ENCODE measurements around the gene SLC25A22.
A peak's percentile ranks its signal among the peaks of the same experiment; 100 is the strongest.

Gene SLC25A22

DNA sequence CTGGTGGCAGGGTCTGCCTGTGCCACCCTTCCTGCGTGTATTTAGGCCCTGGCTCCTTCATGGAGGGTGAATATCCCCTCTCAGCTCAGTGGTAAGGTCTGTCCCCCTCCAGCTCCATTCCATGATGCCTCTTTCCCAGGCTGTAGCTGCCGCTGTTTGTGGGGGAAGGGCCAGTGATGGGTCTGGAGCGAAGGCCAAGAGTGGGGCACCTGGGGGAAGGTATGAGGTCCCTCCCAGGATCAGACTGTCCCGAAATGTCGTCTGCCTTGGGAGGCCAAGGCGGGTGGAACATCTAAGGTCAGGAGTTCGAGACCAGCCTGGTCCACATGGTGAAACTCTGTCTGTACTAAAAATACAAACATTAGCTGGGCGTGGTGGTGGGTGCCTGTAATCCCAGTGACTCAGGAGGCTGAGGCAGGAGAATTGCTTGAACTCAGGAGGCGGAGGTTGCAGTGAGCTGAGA lies 35.8 kb upstream of the SLC25A22 start:
- DNase-seq, result peak; percentile 51

DNA sequence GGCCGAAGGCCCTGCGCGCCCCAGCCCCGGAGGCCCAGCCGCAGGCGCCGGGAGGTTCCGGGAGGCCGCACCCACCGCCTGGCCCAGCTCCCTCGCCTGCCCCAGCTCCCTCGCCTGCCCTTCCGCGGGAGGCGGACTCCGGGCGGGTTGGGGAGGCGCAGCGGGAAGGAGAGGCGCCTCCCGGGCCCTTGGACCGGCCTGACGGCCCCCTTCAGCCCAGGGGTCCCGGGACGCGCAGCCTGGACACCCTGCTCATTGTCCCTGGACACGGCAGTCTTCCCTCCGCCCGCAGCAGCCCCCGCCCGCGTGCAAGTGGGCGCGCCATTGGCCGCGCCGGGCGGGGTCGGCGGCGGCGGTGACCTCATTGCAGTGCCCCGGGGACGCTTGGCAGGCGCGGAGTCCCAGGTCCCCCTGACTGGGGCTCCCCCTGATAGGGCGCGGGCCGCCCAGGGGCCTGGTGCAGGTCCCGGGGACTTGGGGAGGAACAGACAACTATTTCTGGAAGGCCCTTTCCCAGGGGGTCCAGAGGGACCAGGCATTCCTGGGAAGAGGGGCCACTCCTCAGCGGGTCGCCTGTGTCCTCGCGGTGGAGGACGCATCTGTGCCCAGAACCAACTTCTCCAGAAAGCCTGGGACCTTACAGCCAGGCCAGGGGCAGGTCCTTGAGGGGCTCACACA lies 35.2 kb upstream of the SLC25A22 start:
- DNase-seq, result peak; percentile 85

DNA sequence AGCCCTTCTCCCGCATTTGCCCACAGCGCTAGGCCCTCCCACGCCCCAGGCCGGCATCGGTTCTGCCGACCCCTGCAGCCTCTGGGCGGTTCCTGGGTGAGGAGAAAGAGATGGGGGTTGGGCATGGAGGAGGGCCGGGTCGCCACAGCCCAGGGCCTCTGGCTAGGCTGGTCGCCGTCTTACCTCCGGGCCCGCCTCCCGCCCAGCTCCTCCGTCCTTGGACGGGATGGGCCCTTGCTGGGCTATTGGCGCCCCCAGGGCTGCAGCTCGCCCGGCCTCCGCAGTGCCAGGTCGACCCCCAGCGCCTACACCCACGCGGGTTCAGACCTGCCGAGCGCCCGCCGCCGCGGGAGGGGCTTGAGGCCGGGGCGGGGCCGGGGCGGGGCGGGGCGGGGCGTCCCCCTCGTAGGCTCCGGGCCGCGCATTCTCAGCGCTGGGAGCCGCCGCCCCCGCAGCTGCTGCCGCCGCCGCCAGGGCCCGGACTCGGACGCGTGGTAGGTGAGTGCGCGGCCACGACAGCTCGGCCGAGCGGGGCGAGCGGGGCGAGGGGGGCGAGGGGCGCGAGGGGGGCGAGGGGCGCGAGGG lies 34.5 kb upstream of the SLC25A22 start, which contains the start of gene CD151:
TSS of gene CD151 (plus strand) at position 424 of the 585 bp plus-strand sequence. CDS start 3,118 bp downstream, outside the sequence.
- peak; percentile 80 for DNase-seq

DNA sequence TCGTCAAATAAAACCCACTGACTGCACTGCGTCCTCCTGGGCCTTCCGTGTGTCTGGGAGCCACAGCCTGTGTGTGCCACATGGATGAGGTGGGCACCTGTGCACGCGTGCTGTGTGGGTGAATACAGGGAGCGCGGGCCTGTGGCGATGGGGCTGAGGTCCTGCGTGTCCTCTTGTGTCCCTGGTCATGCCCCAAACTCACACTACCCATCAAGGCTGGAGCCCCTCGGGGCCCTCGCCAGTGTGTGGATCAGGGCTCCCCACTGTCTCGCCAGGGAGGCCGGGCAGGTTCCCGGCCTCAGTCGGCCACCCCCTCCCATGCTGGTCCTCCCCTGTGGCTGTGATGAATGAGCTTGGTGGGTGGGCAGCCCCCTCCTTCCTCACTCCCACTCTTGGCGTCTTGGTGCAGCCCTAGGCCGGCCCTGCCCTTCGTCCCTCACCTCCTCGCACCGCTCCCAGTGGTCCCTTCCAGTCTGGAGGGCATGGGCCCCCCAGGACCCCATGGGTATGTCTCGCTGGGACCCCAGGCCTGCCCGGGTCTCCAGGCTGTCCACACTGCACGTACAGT lies 34.0 kb upstream of the SLC25A22 start:
- DNase-seq, result no peak

DNA sequence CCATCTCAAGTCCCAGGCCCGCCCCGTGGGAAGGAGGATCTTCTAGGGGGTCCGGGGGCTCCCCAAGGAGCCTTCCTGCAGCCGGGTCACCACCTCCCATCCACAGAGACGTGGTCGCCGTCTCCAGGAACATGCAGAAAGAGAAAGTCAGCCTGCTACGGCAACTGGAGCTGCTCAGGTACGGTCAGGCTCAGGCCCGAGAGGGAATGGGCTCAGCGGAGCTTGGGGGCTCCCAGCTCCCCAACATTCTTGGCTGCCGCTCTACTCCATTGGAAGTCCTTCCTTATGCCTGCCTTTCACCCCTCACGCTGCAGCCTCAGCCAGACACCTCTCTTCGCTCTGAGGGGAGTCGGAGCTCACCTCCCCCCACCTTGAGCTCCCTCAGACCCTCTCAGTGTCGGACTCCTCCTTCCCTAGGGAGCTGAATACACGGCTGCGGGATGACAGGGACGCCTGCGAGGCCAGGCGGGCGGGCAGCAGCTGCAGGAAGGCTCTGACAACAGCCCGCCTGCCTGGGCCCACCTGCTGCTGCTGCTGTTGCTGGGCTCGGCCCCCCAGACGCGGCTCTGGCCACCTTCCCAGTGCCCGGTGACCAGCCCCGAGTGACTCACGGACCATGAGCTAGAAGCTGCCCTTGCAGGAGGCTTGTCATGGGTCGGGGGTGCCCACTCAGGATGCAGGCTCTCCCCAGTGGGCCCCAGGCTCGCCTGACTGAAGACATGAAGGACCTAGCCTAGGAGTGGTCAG lies 33.2 kb upstream of the SLC25A22 start:
- peak; percentile 67 for DNase-seq

DNA sequence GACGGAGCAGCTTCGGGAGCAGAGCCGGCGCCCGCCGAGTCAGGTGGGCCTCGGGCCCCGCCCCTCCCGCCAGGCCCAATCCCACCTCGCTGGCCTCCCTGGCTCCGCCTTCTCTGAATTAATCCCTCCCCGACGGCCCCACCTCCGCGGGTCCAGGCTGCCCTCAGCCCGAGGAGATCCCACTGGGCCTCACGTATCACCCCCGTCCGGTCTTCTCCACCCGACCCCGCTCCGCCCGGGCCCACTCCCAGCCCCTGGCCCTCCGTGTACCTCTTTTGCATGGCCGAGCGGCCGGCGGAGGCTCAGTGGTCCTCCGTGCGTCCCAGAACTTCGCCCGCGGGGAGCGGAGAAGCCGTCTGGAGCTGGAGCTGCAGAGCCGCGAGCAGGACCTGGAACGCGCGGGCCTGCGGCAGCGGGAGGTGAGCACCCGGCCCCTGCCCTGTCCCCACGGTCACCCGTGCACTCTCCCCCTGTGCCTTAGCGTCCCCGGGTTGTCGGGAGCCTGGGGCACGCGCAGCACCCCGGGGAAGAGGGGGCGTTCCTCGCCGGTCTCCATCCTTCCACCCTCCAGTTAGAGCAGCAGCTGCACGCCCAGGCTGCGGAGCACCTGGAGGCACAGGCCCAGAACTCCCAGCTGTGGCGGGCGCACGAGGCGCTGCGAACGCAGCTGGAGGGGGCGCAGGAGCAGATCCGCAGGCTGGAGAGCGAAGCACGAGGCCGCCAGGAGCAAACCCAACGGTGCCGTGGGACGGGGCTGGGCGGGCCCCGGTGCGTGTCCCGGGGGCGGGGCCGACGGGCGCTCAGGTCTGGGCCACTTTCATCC lies 32.4 kb upstream of the SLC25A22 start:
- peak; percentile 89 for DNase-seq

DNA sequence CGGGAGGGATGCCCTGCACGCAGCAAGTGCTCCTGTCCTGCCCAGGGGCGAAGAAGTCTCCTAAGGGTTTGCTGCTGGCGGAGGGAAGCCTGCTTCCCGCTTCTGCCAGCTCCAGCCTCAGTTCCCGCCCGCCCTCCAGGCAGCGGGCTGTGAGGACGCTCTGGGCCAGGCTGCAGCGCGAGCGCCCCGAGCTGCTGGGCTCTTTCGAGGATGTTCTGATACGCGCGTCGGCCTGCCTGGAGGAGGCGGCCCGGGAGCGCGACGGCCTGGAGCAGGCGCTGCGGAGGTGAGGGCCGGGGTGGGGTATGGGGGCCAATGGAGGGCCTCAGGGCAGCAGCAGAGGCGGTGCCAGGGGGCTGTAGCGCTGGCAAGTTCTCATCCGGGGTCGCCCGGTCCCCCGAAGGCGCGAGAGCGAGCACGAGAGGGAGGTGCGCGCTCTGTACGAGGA lies 31.8 kb upstream of the SLC25A22 start:
- DNase-seq, result peak; percentile 55

DNA sequence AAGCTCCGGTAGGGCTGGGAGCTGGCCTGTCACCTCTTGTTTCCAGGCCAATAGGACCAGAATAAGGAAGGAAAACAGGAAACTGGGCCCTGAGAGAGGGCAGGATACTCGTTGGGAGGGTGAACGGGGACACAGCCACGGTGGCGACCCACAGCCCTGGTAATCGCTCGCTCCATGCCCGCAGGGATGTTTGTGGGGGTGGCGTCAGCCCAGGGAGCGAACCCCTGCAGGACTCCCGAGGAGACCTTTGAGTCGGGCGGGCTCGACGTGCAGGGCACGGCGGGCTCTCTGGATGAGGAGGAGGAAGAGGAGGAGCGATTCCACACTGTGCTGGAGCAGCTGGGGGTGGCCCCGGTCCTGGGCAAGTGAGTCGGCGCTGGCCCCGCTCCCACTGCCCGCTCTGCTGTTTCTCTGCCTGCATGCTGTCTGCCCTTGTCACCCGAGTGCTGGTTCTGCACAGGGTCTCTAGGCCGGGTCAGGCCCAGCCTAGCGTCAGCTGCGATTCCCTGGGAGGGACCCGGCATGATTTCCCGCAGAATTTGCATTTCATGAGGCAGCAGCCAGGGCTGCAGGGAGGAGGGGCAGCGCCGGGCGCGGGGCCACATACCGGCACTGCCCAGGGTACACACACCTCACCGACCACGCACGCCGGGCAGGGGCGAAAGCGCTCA lies 31.2 kb upstream of the SLC25A22 start:
- DNase-seq, result peak; percentile 55

DNA sequence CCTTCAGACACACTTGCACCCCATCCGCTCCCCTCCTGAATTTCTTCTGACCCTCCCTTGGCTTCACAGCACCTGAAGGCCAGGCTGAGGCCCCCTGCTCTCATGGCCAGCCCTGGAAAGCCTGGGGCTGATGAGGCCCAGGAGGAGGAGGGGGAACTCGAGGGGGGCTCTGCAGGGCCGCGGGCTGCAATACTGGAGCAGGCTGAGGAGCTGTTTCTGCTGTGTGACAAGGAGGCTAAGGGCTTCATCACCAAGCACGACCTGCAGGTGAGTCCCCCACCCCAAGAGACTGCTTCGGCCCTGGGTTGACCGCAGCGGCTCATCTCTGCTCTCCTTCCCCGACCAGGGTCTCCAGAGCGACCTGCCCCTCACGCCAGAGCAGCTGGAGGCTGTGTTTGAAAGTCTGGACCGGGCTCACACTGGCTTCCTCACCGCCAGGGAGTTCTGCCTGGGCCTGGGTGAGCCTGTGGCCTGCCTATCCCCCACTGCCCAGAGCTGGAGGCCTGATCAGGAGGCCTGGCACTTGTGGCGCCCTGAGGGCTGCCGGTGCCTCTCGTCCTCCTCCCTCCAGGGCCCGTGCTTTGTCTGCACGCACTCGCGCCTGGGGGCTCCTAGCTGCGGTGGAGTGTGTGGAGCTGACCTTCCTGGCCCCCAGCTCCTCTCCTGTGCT lies 30.6 kb upstream of the SLC25A22 start:
- DNase-seq, result peak; percentile 83

DNA sequence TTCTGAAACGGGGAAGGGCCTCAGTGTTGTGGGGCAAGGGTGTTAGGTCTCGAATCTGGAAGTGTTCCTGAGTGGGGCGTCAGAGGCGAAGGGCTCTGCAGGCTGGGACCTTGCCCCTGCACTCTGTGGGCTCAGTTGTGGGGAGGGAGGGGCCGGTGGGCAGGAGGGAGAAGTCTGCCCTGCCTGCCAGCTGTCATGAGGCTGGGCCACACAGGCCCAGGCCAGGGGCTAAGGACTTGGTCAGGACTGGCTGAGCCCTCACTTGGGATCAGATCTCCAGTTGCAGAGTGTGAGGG lies 29.8 kb upstream of the SLC25A22 start, which contains the start of gene CRACR2B:
TSS of gene CRACR2B (plus strand) at position 23 of the 296 bp plus-strand sequence. CDS start 689 bp downstream, outside the sequence.
- peak; percentile 65 for DNase-seq

DNA sequence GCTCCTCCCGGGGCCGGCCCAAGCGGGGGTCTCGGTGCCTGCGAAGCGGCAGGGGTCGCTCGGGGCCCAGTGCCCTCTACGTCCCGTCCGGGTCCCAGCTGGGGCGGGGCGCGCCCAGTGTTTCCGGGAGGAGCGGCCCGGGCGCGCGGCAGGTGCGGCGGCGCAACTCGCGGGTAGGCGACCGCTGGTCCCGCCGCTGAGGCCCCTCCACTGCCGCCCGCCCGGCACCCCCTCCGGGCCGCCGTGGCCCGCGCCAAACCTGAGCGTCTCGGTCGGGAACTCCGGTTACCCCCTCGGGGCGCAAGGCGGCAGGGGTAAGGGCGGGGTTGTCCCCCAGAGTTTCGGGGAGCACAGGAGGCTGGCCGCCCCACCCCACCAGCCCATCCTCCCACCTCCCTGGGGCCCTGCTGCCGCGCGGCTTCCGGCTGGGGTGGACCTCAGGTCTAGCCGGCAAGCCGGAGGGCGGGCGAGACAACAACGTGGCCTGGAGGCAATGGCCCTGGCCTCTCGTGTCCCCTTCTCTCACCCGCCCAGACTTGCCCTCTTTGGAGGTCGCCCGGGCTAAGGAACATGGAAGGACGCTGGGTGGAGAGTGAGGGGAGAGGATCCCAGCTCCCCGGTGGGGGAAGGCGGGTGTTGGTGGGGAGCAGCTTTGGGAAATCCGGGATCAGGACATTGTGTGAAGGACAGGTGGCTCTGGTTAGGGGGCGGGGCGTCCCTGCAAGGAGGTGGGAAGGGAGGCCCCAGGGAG lies 29.2 kb upstream of the SLC25A22 start:
- DNase-seq, result peak; percentile 51

DNA sequence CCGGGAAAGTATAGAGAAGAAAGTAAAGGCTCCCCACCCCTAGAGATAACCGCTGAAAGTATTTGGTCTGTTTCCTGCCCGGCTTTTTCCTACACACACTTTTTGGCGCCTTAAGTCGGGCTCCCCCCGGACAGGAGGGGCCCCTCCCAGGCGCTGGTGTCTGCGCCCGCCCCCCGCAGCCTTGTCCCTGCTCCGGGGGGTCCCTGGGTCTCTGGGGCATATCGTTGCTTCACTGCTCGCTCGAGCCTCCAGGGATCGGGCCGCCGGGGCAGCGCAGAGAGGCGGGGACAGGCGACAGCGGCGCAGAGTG lies 28.7 kb upstream of the SLC25A22 start:
- DNase-seq, result no peak

DNA sequence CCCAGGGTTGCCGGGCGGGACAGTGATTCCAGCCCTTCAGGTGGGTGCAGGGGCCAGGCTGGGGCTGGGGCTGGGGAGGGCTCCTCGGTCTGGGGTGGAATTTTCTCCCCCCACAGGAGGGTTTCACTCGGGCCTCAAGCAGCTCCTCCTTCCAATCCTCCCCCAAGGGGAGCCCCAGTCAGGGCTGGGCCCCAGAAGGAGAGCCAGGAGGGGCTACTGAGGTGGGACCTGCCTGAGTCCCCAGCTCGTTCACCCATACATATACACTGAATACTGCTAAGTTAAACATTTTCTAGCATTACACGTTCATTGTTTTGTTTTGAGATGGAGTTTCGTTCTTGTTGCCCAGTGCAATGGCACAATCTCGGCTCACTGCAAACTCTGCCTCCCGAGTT lies 28.1 kb upstream of the SLC25A22 start:
- no peak for DNase-seq

DNA sequence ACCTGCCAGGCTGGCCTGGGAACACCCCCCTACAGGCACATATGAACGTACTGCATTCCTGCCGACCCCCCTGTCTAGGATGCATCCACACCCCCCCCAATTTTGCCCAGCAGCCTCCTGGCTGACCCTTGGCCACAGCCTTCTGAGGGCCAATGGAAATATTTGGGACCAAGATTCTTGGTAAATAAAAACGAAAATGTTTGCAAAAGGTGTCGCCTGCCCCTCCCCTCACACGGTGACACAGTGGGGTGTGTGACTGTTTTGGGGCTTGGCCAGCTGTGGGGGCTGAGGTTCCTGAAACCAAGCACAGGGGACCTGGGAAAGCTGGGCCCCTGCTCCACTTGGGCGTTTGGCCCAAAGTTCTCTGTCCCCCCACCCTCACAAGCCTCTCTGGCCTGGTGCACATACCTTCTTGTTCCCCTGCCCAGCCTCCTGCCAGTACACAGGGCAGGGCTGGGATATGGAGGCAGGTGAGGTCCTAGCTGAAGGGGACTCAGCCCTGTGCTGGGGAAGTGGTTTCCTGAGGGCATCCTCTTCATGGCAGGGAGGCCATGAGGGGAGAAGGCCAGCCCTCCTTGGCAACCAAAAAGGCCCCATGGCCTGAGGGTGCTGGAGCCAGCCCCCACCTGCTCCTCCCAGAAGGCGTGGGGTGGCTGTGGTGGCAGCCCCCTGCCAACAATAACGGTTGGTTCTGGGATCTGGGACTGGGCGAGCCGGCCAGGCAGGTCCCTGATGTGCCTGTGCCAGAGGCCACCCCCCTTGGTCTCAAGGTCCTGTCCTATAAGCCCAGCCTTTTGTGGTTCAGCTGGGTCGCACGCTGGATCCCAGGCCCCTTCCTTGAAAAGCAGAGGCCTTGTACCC lies 27.5 kb upstream of the SLC25A22 start:
- no peak for DNase-seq

DNA sequence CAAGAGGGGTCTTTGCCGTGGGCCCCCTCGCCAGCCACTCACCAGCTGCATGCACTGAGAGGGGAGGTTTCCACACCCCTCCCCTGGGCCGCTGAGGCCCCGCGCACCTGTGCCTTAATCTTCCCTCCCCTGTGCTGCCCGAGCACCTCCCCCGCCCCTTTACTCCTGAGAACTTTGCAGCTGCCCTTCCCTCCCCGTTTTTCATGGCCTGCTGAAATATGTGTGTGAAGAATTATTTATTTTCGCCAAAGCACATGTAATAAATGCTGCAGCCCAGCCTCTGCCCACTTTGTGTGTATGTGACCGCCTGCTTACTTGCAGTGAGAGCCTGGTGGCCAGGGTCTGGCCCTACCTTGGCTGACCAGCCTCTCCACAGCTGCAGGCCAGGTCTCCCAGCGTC lies 26.9 kb upstream of the SLC25A22 start:
- DNase-seq, result peak; percentile 33

DNA sequence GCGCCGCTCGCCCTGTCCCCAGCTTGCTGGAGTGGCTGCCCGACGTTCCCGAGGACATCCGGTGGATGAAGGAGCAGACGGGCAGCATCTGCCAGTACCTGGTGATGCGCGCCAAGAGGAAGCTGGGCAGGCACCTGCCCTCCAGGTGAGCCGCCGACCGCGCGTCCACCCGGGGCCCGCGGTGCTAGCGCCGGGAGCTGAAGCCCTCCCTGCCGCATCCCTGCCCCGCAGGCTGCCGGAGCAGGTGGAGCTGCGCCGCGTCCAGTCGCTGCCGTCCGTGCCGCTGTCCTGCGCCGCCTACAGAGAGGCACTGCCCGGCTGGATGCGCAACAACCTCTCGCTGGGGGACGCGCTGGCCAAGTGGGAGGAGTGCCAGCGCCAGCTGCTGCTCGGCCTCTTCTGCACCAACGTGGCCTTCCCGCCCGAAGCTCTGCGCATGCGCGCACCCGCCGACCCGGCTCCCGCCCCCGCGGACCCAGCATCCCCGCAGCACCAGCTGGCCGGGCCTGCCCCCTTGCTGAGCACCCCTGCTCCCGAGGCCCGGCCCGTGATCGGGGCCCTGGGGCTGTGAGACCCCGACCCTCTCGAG lies 26.3 kb upstream of the SLC25A22 start:
- peak; percentile 71 for DNase-seq

DNA sequence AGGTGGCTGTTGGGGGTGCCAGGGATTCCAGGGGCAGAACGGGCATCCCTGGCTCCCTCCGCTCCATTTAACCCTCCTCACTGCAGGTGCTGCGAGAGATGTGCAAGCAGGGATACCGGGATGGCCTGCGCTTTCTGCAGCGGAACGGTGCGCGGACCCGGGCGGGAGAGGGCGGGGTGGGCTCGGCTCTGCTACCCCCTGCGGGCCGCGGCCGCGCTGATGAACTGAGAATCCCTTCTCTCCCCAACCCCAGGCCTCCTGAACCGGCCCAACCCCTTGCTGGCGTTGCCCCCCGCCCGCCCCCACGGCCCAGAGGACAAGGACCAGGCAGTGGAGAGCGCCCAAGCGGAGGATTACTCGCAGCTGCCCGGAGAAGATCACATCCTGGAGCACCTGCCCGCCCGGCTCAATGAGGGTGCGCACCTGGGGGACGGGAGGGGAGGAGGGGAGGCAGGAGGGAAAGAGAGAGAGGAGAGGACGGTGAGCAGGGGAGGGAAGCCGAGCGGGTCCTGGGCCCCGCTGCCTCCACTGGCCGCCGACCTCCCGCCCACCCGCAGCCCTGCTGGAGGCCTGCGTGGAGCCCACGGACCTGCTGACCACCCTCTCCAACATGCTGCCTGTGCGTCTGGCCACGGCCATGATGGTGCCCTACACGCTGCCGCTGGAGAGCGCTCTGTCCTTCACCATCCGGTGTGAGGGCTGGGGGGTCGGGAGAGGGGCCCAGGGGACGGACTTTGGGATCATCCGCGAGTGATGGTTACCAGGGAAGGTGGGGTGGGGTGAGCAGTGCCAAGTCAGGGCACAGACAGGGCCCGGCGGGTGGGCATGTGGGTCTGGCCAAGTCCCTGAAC lies 25.6 kb upstream of the SLC25A22 start:
- DNase-seq, result no peak

Data from eye (tissue), 1 donor.